Loucy (cell line): ENCODE measurements around the gene ZDHHC11.

Source experiments
- EZH2phosphoT487 ChIP-seq: fragments of 200-600 bp; IDR thresholded peaks from 2 replicates; pipeline ENCODE4 v1.6.1; 2018; ENCODE audit warnings: antibody characterized with exemption, mild to moderate bottlenecking, moderate library complexity, borderline replicate concordance
- TF ChIP-seq, protein P1 (sequence below): fragments of 200-600 bp; sonication (generic); conservative IDR thresholded peaks from 2 replicates; pipeline ENCODE4 v1.5.1; 2014; ENCODE audit warnings: mild to moderate bottlenecking, antibody characterized with exemption, low read length

DNA sequence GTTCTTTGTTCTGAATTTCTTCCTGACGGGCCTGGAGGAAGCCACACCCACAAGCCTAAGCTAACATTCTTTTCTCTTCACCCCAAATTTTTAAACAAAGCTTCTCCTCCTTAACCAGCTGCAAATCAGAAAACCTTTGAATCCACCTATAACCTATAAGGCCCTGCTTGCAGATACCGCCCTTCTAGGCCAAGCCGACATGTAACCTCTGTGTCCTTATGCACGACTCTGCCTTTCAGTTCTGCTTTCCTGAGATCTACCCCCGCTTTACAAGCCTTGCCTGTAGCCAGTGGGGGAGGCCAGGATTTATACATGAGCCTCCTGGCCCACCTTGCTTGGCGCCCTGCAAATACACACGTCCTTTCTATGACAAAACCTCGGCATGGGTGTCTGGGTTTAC is 22.5 kb upstream of the ZDHHC11 start:
- TF ChIP-seq, protein P1, sequence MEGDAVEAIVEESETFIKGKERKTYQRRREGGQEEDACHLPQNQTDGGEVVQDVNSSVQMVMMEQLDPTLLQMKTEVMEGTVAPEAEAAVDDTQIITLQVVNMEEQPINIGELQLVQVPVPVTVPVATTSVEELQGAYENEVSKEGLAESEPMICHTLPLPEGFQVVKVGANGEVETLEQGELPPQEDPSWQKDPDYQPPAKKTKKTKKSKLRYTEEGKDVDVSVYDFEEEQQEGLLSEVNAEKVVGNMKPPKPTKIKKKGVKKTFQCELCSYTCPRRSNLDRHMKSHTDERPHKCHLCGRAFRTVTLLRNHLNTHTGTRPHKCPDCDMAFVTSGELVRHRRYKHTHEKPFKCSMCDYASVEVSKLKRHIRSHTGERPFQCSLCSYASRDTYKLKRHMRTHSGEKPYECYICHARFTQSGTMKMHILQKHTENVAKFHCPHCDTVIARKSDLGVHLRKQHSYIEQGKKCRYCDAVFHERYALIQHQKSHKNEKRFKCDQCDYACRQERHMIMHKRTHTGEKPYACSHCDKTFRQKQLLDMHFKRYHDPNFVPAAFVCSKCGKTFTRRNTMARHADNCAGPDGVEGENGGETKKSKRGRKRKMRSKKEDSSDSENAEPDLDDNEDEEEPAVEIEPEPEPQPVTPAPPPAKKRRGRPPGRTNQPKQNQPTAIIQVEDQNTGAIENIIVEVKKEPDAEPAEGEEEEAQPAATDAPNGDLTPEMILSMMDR = no peak
- no peak for TF ChIP-seq EZH2phosphoT487
